Aorta (tissue), 5 donors: ENCODE measurements around the gene MGMT. TPM values are rescaled to one million over a fixed set of nuclear protein-coding genes. Genes with fewer than 3 reads are reported as not detected.

Experiments
- ATAC-seq: fragments of 200-7000 bp; cut with Tn5 transposase; one replicate; pipeline ENCODE4 v1.9.1; 2022; ENCODE audit warnings: moderate library complexity; ENCODE audit not compliant: low FRiP score
- DNase-seq, 2 donors: peaks; one replicate each; pipeline ENCODE4 v3.0.0-alpha.2; 2020
- H3K27ac ChIP-seq, 2 donors: one replicate each; pipeline ENCODE4 v1.5.1; 2013; ENCODE audit warnings: low read length in 2 of 2, mild to moderate bottlenecking in 2 of 2, moderate library complexity in 2 of 2, control low read depth in 1 of 2, inconsistent platforms in 1 of 2, low read depth in 1 of 2
- H3K27me3 ChIP-seq, 2 donors: one replicate each; pipeline ENCODE4 v1.6.1; 2013; ENCODE audit warnings: control low read depth in 1 of 2, low read length in 1 of 2, mild to moderate bottlenecking in 1 of 2, moderate library complexity in 1 of 2; ENCODE audit not compliant: insufficient read depth in 2 of 2, control insufficient read depth in 1 of 2
- H3K36me3 ChIP-seq, 2 donors: one replicate each; pipeline ENCODE4 v1.6.1; 2013; ENCODE audit warnings: control low read depth in 1 of 2, low read length in 1 of 2, mild to moderate bottlenecking in 1 of 2; ENCODE audit not compliant: insufficient read depth in 2 of 2, control insufficient read depth in 1 of 2
- H3K4me1 ChIP-seq, 2 donors: one replicate each; pipeline ENCODE4 v1.6.1; 2013; ENCODE audit warnings: low read length in 2 of 2, control low read depth in 1 of 2, mild to moderate bottlenecking in 1 of 2, moderate library complexity in 1 of 2; ENCODE audit not compliant: insufficient read depth in 2 of 2, control insufficient read depth in 1 of 2
- H3K4me3 ChIP-seq, 2 donors: one replicate each; pipeline ENCODE4 v1.5.1; 2013; ENCODE audit warnings: low read length in 2 of 2, control low read depth in 1 of 2, mild to moderate bottlenecking in 1 of 2
- H3K9me3 ChIP-seq: one replicate; pipeline ENCODE4 v1.6.1; 2013; ENCODE audit warnings: mild to moderate bottlenecking, low read length; ENCODE audit not compliant: control insufficient read depth
- WGBS, 2 donors: extraction: QIAGEN DNeasy Blood & Tissue Kit; methylation state at CpG; one replicate each; pipeline ENCODE4 v1.1.7; 2013; 5-methylcytosine and 5-hydroxymethylcytosine counted together
- intact Hi-C, 2 donors: fragments of 100-400 bp; cut with DNase I; formaldehyde crosslinking; loops; one replicate each; pipeline versions ENCODE4 v1.14.2 to v1.15.0; 2022
- polyA plus RNA-seq, 2 donors: library from polyadenylated mRNA; stranded (reverse); fragments of 200-250 nt; gene quantifications; one replicate each; pipeline ENCODE4 v1.2.3, GENCODE V29; 2013
- total RNA-seq, 2 donors: library from RNA; stranded (reverse); fragmentation: NEBNext Ultra II Directional; extraction: Animal tissue kit (Norgen Biotek cat#: 25700); gene quantifications; one replicate each; pipeline ENCODE4 v1.2.1, GENCODE V29; 2021
- donor health status: healthy with polysubstance abuse.
- donor health status: Bipolar disorder and iron deficiency.
- donor health status: DM: no; HTN: no; CAD: no.
- donor health status: DM: no; HTN: no; CAD: no.
- donor health status: DM: yes; HTN: yes; CAD: no.

The MGMT gene
- total and polyA plus RNA-seq, 4 donors: 8.8 to 30.0 (median 14.1) TPM

DNA sequence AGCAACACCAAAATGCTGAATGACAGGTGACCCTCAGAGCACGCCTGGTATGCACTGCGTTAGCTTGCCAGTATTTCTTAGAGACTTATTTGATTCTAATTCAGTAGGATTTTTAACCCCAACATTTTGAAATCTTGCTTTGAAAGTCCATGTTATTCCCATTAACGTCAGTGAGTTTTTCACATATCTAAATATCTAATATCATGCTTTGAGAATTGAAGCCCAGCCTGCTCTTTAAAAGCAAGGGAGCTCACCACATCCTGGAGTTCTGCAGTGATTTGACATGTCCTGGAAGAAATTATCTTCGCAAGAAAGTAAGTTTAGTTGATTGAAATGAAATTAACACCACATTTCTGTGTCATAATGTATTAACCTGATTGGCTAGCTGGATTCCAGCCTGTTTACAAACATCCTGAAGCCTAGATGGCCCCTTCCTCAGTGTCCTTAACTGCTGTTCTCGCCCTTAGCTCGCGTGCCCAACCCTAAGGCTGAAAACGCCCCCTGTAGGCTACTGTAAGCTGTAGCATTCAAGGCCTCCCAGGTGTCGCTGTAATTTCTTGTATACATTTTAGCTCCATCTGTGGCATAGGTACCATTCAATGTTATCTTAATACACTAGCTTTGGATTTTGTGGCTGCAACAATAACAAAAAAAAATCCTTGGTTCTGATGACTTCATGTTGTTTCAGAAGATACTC lies 191.5 kb downstream of the MGMT start:
- peaks cover 1% of the 10 kb centered on the region for H3K9me3 ChIP-seq
- no peak for DNase-seq
- no peak overlapping the region for H3K4me3 ChIP-seq
- intact Hi-C loops: no loop called here
- H3K27ac ChIP-seq: no peak overlapping the region
- no peak for ATAC-seq
- 91 to 92% methylated on average over 9 of the region's 9 CpGs for WGBS, 2 donors
- H3K4me1 ChIP-seq: no peaks in the 10 kb centered on the region
- no peaks in the 10 kb centered on the region for H3K27me3 ChIP-seq
- no peaks in the 10 kb centered on the region for H3K36me3 ChIP-seq

GRCh38 chr10:129659508-129660268 lies 192.6 kb downstream of the MGMT start:
- H3K9me3 ChIP-seq: peaks cover 1% of the 10 kb centered on the region
- DNase-seq (no peak), ATAC-seq (no peak)
- no peaks in the 10 kb centered on the region for H3K36me3 ChIP-seq
- H3K27ac ChIP-seq: no peak overlapping the region
- no peaks in the 10 kb centered on the region for H3K27me3 ChIP-seq
- intact Hi-C loops: no loop called here
- WGBS, 2 donors: 46 to 58% methylated on average over 14 of the region's 14 CpGs
- H3K4me3 ChIP-seq: no peak overlapping the region
- H3K4me1 ChIP-seq: no peaks in the 10 kb centered on the region

- peaks cover 2% of the 10 kb centered on the region for H3K9me3 ChIP-seq
- H3K27me3 ChIP-seq: no peaks in the 10 kb centered on the region
- H3K27ac ChIP-seq: no peak overlapping the region
- no peaks in the 10 kb centered on the region for H3K36me3 ChIP-seq
- H3K4me3 ChIP-seq: no peak overlapping the region
- DNase-seq: no peak
- no peak for ATAC-seq
- intact Hi-C loops: no loop called here
- H3K4me1 ChIP-seq: no peaks in the 10 kb centered on the region
- WGBS, 2 donors: 78 to 85% methylated on average over 5 of the region's 5 CpGs
These were observed 193.5 kb downstream of the MGMT start for GRCh38 chr10:129660569-129660968.

DNA sequence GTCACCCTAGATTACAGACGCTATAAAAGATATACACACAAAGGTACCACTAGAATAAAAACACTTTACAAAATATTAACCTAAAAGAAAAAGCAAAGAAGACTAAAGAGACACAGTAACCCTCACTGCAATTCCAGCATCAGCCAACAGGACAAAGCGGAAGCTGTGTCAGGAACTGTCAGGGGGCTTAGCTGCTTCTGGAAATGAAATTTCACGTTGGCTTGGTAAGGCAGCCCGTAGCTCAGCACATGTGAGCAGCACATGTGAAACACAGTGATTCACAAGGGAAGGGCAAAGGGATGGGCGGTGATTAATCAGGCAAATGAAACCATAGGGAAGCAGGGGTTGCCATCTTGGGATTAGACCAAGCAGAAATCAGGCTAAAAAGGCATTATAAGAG lies 195.4 kb downstream of the MGMT start:
- H3K27ac ChIP-seq: no peak overlapping the region
- no peaks in the 10 kb centered on the region for H3K36me3 ChIP-seq
- 91 to 93% methylated on average over 5 of the region's 5 CpGs for WGBS, 2 donors
- intact Hi-C loops: no loop called here
- ATAC-seq: no peak
- no peak overlapping the region for H3K4me3 ChIP-seq
- DNase-seq: no peak
- H3K4me1 ChIP-seq: no peaks in the 10 kb centered on the region
- peaks cover 3% of the 10 kb centered on the region for H3K9me3 ChIP-seq
- H3K27me3 ChIP-seq: no peaks in the 10 kb centered on the region

DNA sequence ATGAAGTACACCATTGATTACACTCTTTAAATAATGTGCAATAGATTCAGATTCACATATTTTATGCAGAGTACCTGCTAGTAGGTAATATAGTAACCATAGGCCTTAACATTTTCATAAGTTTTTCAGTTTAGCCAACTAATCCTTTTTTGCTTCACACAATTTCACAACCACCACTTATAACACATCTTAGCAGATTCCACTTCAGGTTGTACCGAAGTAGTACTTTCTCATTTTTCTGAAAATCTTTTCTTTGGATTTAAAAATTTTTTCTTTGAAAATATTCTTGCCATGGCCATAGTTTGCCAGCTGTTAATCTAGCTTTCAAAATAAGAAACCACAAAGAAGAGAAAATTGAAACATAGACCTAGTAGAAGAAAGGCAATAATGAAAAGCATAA lies 203.1 kb downstream of the MGMT start:
- Histone ChIP-seq H3K27ac (no peak overlapping the region), H3K27me3 (no peaks in the 10 kb centered on the region), H3K4me1 (no peaks in the 10 kb centered on the region), H3K36me3 (no peaks in the 10 kb centered on the region), H3K4me3 (no peak overlapping the region), H3K9me3 (peaks cover 3% of the 10 kb centered on the region)
- intact Hi-C loops: no loop called here
- ATAC-seq (no peak), DNase-seq (no peak)
- WGBS, 2 donors: 94 to 97% methylated on average over 1 of the region's 1 CpG

GRCh38 chr10:129673292-129673691 lies 206.3 kb downstream of the MGMT start:
- 97 to 99% methylated on average over 4 of the region's 4 CpGs for WGBS, 2 donors
- no peak for DNase-seq

DNA sequence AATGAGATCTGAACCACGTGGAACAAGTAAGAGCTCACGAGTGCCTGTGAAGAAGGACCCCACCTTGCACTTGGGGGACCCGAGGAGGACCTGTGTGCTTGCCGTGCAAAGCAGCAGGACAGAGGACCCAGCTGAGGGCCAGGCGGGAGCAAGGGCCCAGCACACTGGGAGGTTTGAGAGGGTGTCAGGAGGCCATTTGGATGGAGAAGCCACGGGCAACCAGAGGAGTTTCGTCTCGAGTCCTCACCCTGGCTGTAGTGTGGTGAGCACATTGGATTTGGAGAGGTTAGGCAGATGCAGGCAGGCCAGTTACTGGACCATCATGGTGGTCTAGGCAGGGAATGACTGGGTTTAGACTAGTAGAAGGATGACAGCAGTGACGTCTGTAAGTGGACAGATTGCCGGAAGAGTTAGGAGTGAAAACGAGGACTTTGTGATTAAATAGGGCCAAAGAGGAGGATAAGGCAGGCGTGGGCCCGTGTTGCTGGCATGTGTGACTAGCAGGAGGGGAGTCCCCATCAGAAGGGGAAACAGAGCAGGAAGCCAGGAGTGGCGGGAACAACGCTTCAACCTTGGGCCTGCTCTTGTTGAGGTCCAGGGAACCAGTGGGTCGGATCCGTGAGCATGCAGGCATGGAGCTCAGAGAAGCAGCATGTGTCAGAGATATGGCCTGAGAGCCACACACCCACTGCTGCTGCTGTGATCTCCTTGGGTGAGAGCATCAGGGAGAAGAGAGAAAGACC lies 208.2 kb downstream of the MGMT start:
- 92 to 98% methylated on average over 17 of the region's 17 CpGs for WGBS, 2 donors
- Histone ChIP-seq H3K9me3 (no peaks in the 10 kb centered on the region), H3K36me3 (no peaks in the 10 kb centered on the region), H3K27ac (no peak overlapping the region), H3K4me3 (no peak overlapping the region), H3K27me3 (no peaks in the 10 kb centered on the region), H3K4me1 (no peaks in the 10 kb centered on the region)
- ATAC-seq (peak; percentile 19), DNase-seq (no peak)
- intact Hi-C loops: no loop called here

More at GRCh38 chr10:129673292-129673691, 206.3 kb downstream of the MGMT start:
- intact Hi-C loops: no loop called here
- Histone ChIP-seq H3K4me1 (no peaks in the 10 kb centered on the region), H3K36me3 (no peaks in the 10 kb centered on the region), H3K9me3 (no peaks in the 10 kb centered on the region), H3K27ac (no peak overlapping the region), H3K27me3 (no peaks in the 10 kb centered on the region), H3K4me3 (no peak overlapping the region)
- no peak for ATAC-seq

DNA sequence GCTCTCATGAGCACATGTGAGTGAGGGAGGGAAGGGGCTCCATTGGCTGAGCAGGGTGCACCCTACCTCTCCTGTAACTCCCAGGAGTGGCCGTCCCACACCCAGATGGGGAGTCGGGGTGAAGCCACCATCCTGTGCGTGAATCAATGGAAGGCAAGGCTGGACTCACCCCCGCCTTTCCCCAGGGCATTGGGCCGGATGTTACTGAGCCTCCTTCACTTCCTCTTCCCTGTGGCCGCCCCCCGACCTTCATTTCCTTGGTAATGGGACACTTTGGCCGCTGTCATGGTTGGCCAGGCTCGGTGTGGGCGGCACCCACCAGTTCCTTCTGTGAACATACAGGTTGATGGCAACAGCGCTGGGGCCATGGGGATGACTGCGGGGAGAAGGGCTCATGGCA lies 209.0 kb downstream of the MGMT start:
- Histone ChIP-seq H3K27me3 (no peaks in the 10 kb centered on the region), H3K4me1 (no peaks in the 10 kb centered on the region), H3K36me3 (no peaks in the 10 kb centered on the region), H3K9me3 (no peaks in the 10 kb centered on the region), H3K4me3 (no peak overlapping the region), H3K27ac (no peak overlapping the region)
- intact Hi-C loops: no loop called here
- DNase-seq: no peak
- ATAC-seq: no peak
- WGBS, 2 donors: 96 to 97% methylated on average over 12 of the region's 12 CpGs
